ENCODE data around the gene ACAD8.

Gene ACAD8

GRCh38 chr11:134253188-134253993, at the start of gene ACAD8, which contains the start of gene THYN1:
ACAD8 (plus strand) TSS chr11:134253568; CDS start chr11:134253601, 33 bp downstream.
THYN1 (minus strand) TSS chr11:134253352; CDS start chr11:134252882, 470 bp downstream.
- peak; percentile 97 for DNase-seq

GRCh38 chr11:134205729-134206128, 47.6 kb upstream of the ACAD8 start:
- no peak for DNase-seq

- no peak for DNase-seq
Observed at GRCh38 chr11:134206185-134206584, 47.2 kb upstream of the ACAD8 start.

GRCh38 chr11:134207538-134208239, 45.7 kb upstream of the ACAD8 start:
- peak; percentile 8 for DNase-seq

DNA sequence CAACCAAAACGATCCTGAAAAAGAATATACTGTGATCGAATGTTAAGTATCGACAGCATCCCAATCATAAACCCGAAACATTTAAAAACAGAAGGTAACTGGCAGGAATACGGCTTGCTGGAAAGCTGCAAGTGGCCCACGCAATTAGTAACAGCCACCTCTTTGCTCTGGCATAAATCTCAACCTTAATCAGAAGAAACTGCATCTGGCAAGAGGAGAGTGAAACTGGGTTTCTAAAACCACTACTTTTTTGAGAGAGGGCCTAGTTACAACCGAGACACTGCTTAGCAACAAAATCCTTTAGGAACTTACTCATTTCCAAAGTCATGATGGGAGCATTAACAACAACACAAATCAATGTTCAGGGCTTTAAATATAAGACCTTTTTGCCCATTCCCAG, 37.5 kb upstream of the ACAD8 start:
- no peak for DNase-seq

GRCh38 chr11:134216816-134217215, 36.6 kb upstream of the ACAD8 start:
- no peak for DNase-seq

- no peak for DNase-seq
Observed at GRCh38 chr11:134223121-134223520, 30.2 kb upstream of the ACAD8 start.

GRCh38 chr11:134223836-134224709, 29.3 kb upstream of the ACAD8 start, which contains the start of the genes NCAPD3 and VPS26B:
NCAPD3 (minus strand) TSS chr11:134223967; CDS start chr11:134223926, 41 bp downstream.
VPS26B (plus strand) TSS chr11:134224671; CDS start chr11:134225123, 452 bp downstream.
- DNase-seq, result peak; percentile 95

GRCh38 chr11:134224710-134225664, 28.4 kb upstream of the ACAD8 start:
- peak; percentile 5 for DNase-seq

- peak; percentile 34 for DNase-seq
Observed at GRCh38 chr11:134226806-134227325, 26.5 kb upstream of the ACAD8 start.

DNA sequence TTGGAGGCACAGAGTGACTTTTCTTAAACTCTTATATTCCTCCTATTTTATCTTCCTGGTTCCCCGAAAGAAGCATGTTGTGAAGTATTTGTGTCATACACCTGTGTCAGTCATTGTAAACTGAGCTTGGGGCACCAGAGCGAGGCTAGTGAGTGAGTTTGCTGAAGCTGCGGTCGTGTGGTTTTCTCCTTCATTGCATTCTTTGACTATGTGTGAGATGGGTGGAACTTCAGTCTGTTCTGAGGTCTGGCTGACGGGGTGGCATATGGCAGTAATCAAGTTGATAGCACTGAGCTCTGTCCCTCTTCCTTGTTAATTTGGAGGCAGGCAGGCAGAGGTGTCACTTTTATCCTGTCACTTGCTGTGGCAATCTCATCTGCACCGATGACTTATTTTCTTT, 24.7 kb upstream of the ACAD8 start:
- peak; percentile 72 for DNase-seq

GRCh38 chr11:134229126-134229790, 24.1 kb upstream of the ACAD8 start:
- DNase-seq, result peak; percentile 36

DNA sequence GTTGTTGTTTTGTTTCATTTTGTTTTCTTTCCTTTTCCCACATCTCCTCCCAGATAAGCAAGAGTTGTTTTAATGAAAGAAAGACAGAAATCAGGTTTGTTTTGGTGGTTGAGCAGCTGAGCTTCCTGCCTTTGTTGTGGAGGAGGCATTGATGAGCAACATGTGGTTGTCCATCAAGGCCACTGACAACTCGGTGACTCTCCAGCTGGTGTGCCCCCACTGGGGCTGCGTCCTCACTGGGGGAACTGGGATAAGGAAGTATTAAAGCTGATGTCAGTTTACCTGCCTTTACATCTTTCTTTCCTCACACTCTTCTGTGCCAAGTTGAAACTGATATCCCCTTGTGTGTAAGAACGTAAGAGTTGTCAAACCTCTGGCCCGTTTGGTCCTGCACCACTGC, 23.0 kb upstream of the ACAD8 start:
- DNase-seq, result no peak

DNA sequence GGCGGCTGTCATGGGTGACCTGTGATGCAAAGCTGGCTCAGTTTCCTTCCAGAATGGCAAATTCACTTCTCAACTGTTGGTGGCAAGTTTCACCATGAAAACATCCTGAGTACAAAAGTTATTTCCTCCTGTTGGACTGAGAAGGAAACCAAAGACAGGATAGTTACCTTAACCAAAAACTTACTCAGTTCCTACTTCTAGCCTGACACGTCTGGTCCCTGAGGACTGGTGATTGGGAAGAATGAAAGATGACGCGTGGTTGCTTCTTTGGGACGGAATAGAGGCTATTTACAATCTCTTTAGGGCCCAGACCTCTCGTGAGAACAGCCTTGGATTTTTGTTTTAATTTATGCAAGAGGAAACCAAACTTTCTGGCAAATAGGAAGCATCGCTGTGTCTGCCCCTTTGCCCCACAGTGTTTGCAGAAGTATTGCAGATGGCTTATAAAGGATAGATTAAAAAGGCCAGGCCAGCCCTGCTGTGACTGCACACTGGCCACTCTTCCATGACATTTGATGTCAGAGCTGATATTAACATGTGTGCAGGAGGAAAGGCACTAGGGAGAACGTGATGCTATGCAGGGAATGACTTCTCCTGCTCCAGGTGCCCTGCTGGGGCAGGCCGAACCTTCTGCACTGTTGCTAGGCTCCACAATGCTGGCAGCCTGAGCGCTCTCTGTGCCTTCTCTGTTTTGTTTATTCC, 21.3 kb upstream of the ACAD8 start:
- no peak for DNase-seq

DNA sequence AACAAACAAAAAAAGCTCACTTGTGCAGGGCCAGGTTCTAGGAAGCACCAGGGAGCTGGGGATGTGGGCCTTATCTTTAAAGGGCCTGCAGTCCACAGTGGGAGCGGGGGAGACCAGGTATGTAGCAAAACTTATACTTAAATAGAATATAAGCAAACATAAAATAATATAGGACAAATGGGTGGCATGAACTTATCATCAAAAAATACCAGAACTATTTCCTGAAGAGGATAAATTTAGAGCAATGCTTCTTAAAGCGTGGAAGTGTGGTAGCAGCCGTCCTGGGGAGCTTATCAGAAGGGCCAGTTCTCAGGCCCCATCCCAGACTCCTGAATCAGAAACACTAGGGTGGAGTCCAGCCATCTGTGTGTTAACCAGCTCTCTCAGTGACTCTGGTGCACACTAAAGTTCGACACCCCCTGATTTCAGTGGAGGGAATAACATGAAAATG, 19.6 kb upstream of the ACAD8 start:
- DNase-seq, result no peak

DNA sequence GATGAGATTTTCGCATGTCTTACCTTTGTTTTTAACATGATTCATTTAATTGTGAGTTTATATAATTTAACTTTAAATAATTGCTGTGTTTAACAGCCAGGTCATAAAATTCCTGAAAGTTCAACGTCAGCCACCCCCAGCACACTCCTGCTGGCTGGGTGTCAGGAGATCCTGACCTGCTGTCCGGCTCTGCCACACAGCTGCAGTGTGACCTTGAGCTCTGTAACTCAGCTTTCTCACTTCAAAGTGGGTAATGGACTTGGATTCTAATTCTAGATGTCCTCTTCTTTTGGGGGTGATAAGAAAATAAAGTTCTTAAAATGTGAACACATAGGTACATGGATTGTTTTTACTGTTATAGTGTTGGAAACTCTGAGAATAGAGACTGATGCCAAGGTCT, 18.0 kb upstream of the ACAD8 start:
- no peak for DNase-seq

- no peak for DNase-seq
Observed at GRCh38 chr11:134236834-134237556, 16.4 kb upstream of the ACAD8 start.

- no peak for DNase-seq
Observed at GRCh38 chr11:134237557-134237922, 15.8 kb upstream of the ACAD8 start.

GRCh38 chr11:134238956-134239355, 14.4 kb upstream of the ACAD8 start:
- no peak for DNase-seq

Measured in fibroblast of upper back skin (primary cell).